K562 (cell line): ENCODE data around the gene ACTN4. TPM values are rescaled to one million over a fixed set of nuclear protein-coding genes. Genes with fewer than 3 reads are reported as not detected.

ENCODE experiments used
- ASH1L ChIP-seq: fragments of 450-650 bp; IDR thresholded peaks from 2 replicates; pipeline ENCODE4 v1.6.1; 2018; ENCODE audit warnings: borderline replicate concordance, mild to moderate bottlenecking, low read depth; ENCODE audit not compliant: partially characterized antibody
- GABPB2 ChIP-seq: fragments of 250-450 bp; sonication (Bioruptor Pico); conservative IDR thresholded peaks from 2 replicates; pipeline ENCODE4 v1.5.1; 2021; ENCODE audit warnings: mild to moderate bottlenecking
- HDAC1 ChIP-seq, 2 experiments: fragments of 450-650 bp; IDR thresholded peaks; 2 replicates each; pipeline ENCODE4 v1.6.1; 2016 to 2017; ENCODE audit warnings: inconsistent platforms in 1 of 2, mild to moderate bottlenecking in 1 of 2, moderate library complexity in 1 of 2
- HDAC2 ChIP-seq: fragments of 450-650 bp; IDR thresholded peaks from 2 replicates; pipeline ENCODE4 v1.6.1; 2016; ENCODE audit warnings: mild to moderate bottlenecking
- KDM4B ChIP-seq, 2 experiments: fragments of 450-650 bp in 1 of 2; sonication (generic) in 1 of 2; IDR thresholded peaks; 2 replicates each; pipeline ENCODE4 v1.6.1; 2016 to 2017; ENCODE audit warnings: borderline replicate concordance in 2 of 2, antibody characterized with exemption in 1 of 2, low read depth in 1 of 2, mild to moderate bottlenecking in 1 of 2
- KDM5B ChIP-seq: fragments of 200-600 bp; sonication (generic); IDR thresholded peaks from 2 replicates; pipeline ENCODE4 v1.6.1; 2012; ENCODE audit warnings: low read depth, mild to moderate bottlenecking, moderate library complexity, low read length, control low read depth, inconsistent platforms; ENCODE audit not compliant: insufficient replicate concordance
- LARP7 ChIP-seq: fragments of 450-650 bp; IDR thresholded peaks from 2 replicates; pipeline ENCODE4 v1.6.1; 2016
- MAFF ChIP-seq: IDR thresholded peaks from 2 replicates; pipeline ENCODE4 v1.6.1; 2012; ENCODE audit warnings: low read length, improper control_type of control experiment
- MAFG ChIP-seq: fragments of 450-650 bp; conservative IDR thresholded peaks from 2 replicates; pipeline ENCODE4 v1.6.1; 2016; ENCODE audit warnings: missing genetic modification characterization, missing compliant biosample characterization
- MECOM ChIP-seq: fragments of 250-450 bp; sonication (Bioruptor Pico); IDR thresholded peaks from 2 replicates; pipeline ENCODE4 v1.8.0; 2022; ENCODE audit warnings: inconsistent platforms
- MEIS2 ChIP-seq: fragments of 450-650 bp; IDR thresholded peaks from 2 replicates; pipeline ENCODE4 v1.6.1; 2014; ENCODE audit warnings: mild to moderate bottlenecking; ENCODE audit not compliant: partially characterized antibody
- MTA3 ChIP-seq: fragments of 450-650 bp; formaldehyde crosslinking; IDR thresholded peaks from 2 replicates; pipeline ENCODE4 v1.6.1; 2017; ENCODE audit warnings: mild to moderate bottlenecking, borderline replicate concordance
- NCOR1 ChIP-seq: fragments of 450-650 bp; IDR thresholded peaks from 2 replicates; pipeline ENCODE4 v1.6.1; 2016; ENCODE audit warnings: mild to moderate bottlenecking, moderate library complexity
- POLR2G ChIP-seq: fragments of 200-400 bp; formaldehyde crosslinking; IDR thresholded peaks from 2 replicates; pipeline ENCODE4 v1.6.1; 2017; ENCODE audit warnings: low read depth, mild to moderate bottlenecking, antibody characterized with exemption, low read length, moderate library complexity
- PTBP1 ChIP-seq: fragments of 200-400 bp; formaldehyde crosslinking; IDR thresholded peaks from 2 replicates; pipeline ENCODE4 v1.6.1; 2017; ENCODE audit warnings: low read depth, low read length
- RB1 ChIP-seq: fragments of 450-650 bp; IDR thresholded peaks from 2 replicates; pipeline ENCODE4 v1.6.1; 2017; ENCODE audit warnings: low read depth, mild to moderate bottlenecking
- RBFOX2 ChIP-seq: fragments of 200-400 bp; formaldehyde crosslinking; IDR thresholded peaks from 2 replicates; pipeline ENCODE4 v1.6.1; 2017; ENCODE audit warnings: low read depth, mild to moderate bottlenecking, low read length, moderate library complexity
- TCF7 ChIP-seq: sonication (generic); IDR thresholded peaks from 2 replicates; pipeline ENCODE4 v1.6.1; 2016; ENCODE audit warnings: antibody characterized with exemption, borderline replicate concordance
- TCFL5 ChIP-seq: fragments of 250-450 bp; sonication (Bioruptor Pico); conservative IDR thresholded peaks from 2 replicates; pipeline ENCODE4 v1.6.1; 2021; ENCODE audit warnings: mild to moderate bottlenecking, moderate library complexity, matching md5 sums
- YBX1 ChIP-seq: fragments of 450-650 bp; IDR thresholded peaks from 2 replicates; pipeline ENCODE4 v1.7.1; 2016; ENCODE audit warnings: mild to moderate bottlenecking
- ZNF311 ChIP-seq: fragments of 250-450 bp; sonication (Bioruptor Pico); IDR thresholded peaks from 2 replicates; pipeline ENCODE4 v1.4.0; 2020; ENCODE audit warnings: mild to moderate bottlenecking, moderate library complexity
- ZNF316 ChIP-seq: fragments of 450-650 bp; IDR thresholded peaks from 2 replicates; pipeline ENCODE4 v1.6.1; 2016
- ZNF347 ChIP-seq: fragments of 450-650 bp; formaldehyde crosslinking; IDR thresholded peaks from 2 replicates; pipeline ENCODE4 v1.4.0; 2020; ENCODE audit warnings: low read depth, mild to moderate bottlenecking, moderate library complexity
- ZNF589 ChIP-seq: fragments of 200-800 bp; sonication (Bioruptor generic); IDR thresholded peaks from 2 replicates; pipeline ENCODE4 v1.6.1; 2016; ENCODE audit warnings: low read depth, missing genetic modification characterization, missing compliant biosample characterization
- ZSCAN32 ChIP-seq: fragments of 450-650 bp; formaldehyde crosslinking; IDR thresholded peaks from 2 replicates; pipeline ENCODE4 v1.4.0; 2020; ENCODE audit warnings: mild to moderate bottlenecking, moderate library complexity
- polyA plus RNA-seq, 8 experiments: library from polyadenylated mRNA; depleted of rRNA in 4 of 8; stranded (reverse) in 5 of 8; unstranded in 3 of 8; fragments of >200 nt; fragmentation: Nextera tagmentation in 2 of 8; fragmentation: Illumina TruSeq in 1 of 8; extraction: Ambion mirVana in 2 of 8; extraction: Trizol in 1 of 8; gene quantifications; 2 replicates each; pipeline versions ENCODE4 v1.2.1 to v1.2.3, GENCODE V29; 2011 to 2014; ENCODE audit warnings: inconsistent platforms in 1 of 8, missing spikeins in 1 of 8
- total RNA-seq, 7 experiments: library from RNA; depleted of rRNA in 6 of 7; stranded (reverse); fragments of >200 nt in 6 of 7; fragmentation: Illumina TruSeq in 2 of 7; extraction: Trizol in 2 of 7; gene quantifications; 2 replicates each; pipeline versions ENCODE4 v1.2.1 to v1.2.3, GENCODE V29; 2011 to 2021; ENCODE audit warnings: low replicate concordance in 1 of 7
- TF ChIP-seq, protein P1 (sequence below), 2 experiments: fragments of 250-450 bp in 1 of 2; fragments of 450-650 bp in 1 of 2; sonication (Bioruptor Pico) in 1 of 2; IDR thresholded peaks; 2 replicates each; pipeline versions ENCODE4 v1.6.1 to v1.8.0; 2016 to 2021; ENCODE audit warnings: mild to moderate bottlenecking in 2 of 2, moderate library complexity in 2 of 2, missing compliant biosample characterization in 1 of 2, missing genetic modification characterization in 1 of 2
- TF ChIP-seq, protein P2 (sequence below): fragments of 250-450 bp; sonication (Bioruptor Pico); IDR thresholded peaks from 2 replicates; pipeline ENCODE4 v1.4.0; 2020; ENCODE audit warnings: borderline replicate concordance

The ACTN4 gene
- total and polyA plus RNA-seq, 9 of the 15 experiments (the other 6 are each of a cell fraction or from before 2014, with no cell fraction given) = 3.1 to 385 (median 125) TPM

DNA sequence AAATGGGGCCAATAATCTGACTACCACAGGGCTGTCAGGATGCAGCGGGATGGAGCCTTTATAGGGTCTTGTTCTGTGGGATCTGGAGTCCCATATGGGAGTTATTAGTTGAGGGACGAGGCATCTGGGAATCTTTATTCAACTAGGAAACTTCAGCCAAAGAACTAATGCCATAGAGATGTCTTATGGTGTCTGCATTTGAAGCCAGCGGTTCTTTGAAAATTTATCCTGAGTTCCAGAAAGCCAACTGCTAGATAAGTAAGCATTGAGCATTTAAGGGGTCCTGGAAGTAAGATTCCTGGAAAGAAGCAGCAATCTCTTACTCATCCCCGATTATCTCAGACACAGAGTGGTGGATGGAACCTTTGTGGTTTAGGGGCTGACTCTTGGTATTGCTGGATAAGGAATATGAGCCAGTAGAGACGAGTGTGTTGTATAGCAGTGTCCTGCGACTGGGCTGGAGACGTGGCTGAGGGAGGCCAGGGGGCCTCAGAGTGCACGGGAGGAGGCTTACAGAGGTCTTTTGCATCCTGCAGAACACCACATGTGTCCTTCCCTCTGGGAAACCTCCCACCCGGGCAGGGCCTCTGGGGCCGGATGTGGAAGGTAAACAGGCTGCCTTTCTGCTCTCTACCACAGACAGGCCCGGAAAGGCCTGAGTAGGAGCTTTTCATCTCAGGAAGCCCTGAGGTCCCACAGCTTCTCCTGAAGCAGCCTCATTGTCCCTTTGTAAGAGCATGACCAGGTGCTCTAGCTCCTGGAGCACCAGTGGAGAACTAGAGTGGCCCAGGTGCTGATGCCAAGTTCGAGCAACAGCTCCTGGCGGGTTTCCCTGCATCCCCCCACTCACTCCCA is 28.8 kb downstream of the ACTN4 start (continued):
- TF ChIP-seq MTA3 (peak; percentile 96), GABPB2 (CRISPR knock-in tag) (no peak), HDAC2 (peak; percentile 99), RBFOX2 (0 out of 2 replicates have a peak, but pooled peaks have one; percentile 15), ZNF316 (peak; percentile 72), ZNF589 (CRISPR knock-in tag) (peak; percentile 90), HDAC1 (IDR thresholded peaks at IDR 0.05) (peak; percentile 84 to 99; a peak in 3 of 4 replicates), ZSCAN32 (CRISPR knock-in tag) (no peak), RB1 (peak; percentile 52; the same call in 1 of the 2 replicates), TCFL5 (no peak), MAFF (peak; percentile 59), ASH1L (peak; percentile 19), POLR2G (0 out of 2 replicates have a peak, but pooled peaks have one; percentile 46), YBX1 (no peak), LARP7 (no peak; the same call in 1 of the 2 replicates), MAFG (tag) (peak; percentile 38; the same call in 1 of the 2 replicates), PTBP1 (no peak), KDM4B (IDR thresholded peaks at IDR 0.05; ENCODE audit: borderline replicate concordance in 2 of 2, low read depth in 1 of 2) (peak in 1 of 2 experiments; percentile 25; a peak in 1 of 4 replicates), KDM5B (peak; percentile 14), MECOM (CRISPR knock-in tag) (peak; percentile 99), MEIS2 (peak; percentile 56), TCF7 (no peak), NCOR1 (peak; percentile 99), ZNF347 (CRISPR knock-in tag) (no peak), ZNF311 (peak; percentile 39)
- TF ChIP-seq, protein P1, sequence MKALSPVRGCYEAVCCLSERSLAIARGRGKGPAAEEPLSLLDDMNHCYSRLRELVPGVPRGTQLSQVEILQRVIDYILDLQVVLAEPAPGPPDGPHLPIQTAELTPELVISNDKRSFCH (CRISPR knock-in tag; IDR thresholded peaks at IDR 0.05) = no peak
- TF ChIP-seq, protein P1 (tag; IDR thresholded peaks at IDR 0.05) = peak; percentile 67
- TF ChIP-seq, protein P2, sequence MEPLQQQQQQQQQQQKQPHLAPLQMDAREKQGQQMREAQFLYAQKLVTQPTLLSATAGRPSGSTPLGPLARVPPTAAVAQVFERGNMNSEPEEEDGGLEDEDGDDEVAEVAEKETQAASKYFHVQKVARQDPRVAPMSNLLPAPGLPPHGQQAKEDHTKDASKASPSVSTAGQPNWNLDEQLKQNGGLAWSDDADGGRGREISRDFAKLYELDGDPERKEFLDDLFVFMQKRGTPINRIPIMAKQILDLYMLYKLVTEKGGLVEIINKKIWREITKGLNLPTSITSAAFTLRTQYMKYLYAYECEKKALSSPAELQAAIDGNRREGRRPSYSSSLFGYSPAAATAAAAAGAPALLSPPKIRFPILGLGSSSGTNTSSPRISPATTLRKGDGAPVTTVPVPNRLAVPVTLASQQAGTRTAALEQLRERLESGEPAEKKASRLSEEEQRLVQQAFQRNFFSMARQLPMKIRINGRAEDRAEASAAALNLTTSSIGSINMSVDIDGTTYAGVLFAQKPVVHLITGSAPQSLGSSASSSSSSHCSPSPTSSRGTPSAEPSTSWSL (CRISPR knock-in tag) = no peak
